ENCODE data around the gene FYB1.

DNA sequence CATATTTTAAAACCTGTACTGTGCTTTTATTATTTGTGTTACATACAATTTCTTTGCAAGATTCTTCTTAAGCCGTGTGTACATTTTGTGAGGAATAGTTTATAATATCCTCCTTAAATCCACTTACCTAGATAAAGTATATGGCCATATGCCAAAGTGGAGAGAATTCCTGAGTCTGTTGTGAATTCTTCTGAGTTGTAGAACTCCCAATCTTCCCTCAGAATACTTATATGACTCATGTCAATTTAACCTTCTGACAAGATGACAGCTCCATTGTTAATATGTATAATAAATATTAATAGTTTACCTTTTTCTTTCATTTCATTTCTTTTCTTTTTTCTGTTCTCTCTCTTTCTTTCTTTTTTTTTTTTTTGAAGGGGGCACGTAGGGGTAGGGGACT lies 139.2 kb downstream of the FYB1 start:
- TF ChIP-seq, protein P1, sequence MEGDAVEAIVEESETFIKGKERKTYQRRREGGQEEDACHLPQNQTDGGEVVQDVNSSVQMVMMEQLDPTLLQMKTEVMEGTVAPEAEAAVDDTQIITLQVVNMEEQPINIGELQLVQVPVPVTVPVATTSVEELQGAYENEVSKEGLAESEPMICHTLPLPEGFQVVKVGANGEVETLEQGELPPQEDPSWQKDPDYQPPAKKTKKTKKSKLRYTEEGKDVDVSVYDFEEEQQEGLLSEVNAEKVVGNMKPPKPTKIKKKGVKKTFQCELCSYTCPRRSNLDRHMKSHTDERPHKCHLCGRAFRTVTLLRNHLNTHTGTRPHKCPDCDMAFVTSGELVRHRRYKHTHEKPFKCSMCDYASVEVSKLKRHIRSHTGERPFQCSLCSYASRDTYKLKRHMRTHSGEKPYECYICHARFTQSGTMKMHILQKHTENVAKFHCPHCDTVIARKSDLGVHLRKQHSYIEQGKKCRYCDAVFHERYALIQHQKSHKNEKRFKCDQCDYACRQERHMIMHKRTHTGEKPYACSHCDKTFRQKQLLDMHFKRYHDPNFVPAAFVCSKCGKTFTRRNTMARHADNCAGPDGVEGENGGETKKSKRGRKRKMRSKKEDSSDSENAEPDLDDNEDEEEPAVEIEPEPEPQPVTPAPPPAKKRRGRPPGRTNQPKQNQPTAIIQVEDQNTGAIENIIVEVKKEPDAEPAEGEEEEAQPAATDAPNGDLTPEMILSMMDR (IDR thresholded peaks at IDR 0.05; ENCODE audit: low read depth, low read length): no peak
- no peak for TF ChIP-seq POLR2A (IDR thresholded peaks at IDR 0.05; ENCODE audit: extremely low read depth, insufficient read length)
- no peak for TF ChIP-seq MYC (IDR thresholded peaks at IDR 0.05; ENCODE audit: low read depth, low read length)
- TF ChIP-seq, protein P2, sequence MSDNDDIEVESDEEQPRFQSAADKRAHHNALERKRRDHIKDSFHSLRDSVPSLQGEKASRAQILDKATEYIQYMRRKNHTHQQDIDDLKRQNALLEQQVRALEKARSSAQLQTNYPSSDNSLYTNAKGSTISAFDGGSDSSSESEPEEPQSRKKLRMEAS (IDR thresholded peaks at IDR 0.05; ENCODE audit: low read depth, low read length): no peak

Data from NB4 (cell line).